ENCODE data around the gene MORN1.

The MORN1 gene

GRCh38 chr1:2313651-2314261 is 77.6 kb downstream of the MORN1 start:
- FAIRE-seq (no peak), DNase-seq (ENCODE audit: extremely low spot score, insufficient read length, low read depth) (no peak)

GRCh38 chr1:2312515-2313301 is 78.6 kb downstream of the MORN1 start:
- DNase-seq (ENCODE audit: extremely low spot score, insufficient read length, low read depth) (no peak), FAIRE-seq (no peak)

DNA sequence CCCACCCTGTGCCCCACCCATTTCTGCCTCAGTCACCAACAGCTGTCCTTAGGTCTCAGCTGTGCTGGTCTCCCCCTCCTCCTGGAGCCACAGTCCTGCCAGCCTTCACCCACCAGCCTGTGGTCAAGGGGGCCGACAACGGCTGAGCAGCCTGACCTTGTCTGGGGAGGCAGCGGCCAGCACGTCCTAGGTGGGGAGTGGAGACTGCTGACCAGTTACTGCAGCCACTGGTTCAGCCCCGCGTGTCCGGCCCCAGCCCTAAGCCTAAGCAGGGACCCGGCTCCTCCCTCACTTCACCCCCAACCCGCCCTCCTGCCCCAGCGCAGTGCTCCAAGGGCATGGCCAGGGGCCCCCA is 79.2 kb downstream of the MORN1 start:
- FAIRE-seq: no peak
- no peak for DNase-seq (ENCODE audit: extremely low spot score, insufficient read length, low read depth)

DNA sequence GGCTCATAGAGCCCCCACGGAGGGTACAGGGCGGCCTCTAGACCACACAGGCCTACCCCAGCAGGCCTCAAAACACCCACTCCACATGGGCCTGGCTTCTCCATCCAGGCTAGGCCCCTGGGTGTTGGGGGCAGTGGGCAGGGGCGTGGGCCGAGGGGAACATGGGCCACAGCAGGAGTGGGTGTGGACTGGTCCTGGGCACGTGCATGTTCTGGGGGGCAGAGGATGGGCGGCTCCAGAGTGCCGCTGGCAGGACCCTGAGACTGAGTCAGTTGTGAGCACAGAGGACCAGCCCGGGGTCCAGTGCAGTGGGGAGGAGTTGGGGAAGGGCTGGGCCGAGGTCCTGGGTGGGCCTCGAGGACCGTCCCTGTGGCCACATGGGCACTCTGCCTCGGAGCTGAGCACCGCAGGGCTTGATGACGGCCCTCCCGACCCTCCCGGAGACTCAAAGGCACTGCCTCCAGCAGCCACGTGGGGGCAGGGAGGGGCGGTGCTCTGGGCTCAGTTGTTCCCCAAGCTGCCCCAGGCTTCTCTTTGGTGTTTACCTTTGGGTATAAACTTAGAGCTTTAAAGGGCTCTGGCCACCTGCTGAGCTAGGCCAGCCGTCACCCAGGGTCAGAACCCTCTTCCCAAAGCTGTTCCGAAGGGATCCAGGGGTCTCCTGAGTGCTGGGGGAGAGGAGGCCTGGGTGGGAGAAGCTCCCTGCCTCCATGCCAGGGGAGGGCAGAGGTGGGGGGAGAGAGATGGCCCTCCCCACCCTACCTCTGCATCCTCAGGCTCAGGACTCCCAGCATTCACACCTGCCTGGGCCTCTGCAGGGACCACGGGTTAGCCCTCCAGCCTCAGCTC is 79.9 kb downstream of the MORN1 start:
- DNase-seq (ENCODE audit: extremely low spot score, insufficient read length, low read depth) (no peak), FAIRE-seq (peak; percentile 21)

DNA sequence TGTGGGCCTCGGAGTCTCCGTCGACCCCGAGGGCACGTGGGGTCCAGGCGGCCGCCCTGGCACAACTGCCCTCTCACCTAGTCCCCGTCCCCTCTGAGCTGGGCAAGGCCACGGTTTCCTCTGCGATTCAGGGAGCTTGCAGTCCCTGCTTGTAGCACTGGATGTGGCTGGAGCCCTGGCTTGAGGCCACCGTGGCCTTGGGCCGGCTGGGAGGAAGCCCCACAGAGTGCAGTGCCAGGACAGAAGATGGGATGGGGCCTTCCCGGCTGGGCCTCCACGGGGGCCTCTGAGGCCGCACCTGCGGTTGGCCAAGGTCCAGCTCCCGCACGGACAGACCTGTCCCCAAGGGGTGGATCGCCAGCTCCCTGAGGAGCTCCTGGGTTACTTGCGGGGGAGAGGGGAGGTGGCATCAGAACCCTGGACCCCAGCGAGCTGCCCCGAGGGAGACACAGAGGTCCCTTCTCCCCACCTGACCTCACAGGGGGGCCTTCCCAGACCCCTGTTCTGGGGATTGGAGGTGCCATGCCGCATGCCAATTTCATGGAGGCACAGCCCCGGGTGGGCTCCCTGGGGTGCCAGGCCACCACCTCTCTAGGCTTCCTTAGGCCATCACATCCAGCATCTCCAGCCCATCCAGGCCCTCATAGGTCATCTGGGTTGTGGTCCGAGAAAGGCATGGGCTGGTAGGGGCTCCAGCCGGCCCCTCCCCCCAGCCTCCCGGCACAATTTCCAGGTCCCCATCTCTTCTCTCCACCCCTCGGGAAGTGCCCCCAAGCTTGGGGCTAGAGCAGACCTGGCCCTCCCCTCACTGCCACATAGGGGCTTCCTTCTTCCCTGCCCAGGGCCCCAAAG is 80.8 kb downstream of the MORN1 start:
- no peak for DNase-seq (ENCODE audit: extremely low spot score, insufficient read length, low read depth)
- FAIRE-seq: no peak

GRCh38 chr1:2308844-2309243 is 82.5 kb downstream of the MORN1 start:
- DNase-seq (ENCODE audit: extremely low spot score, insufficient read length, low read depth) (no peak), FAIRE-seq (no peak)

- FAIRE-seq (no peak), DNase-seq (ENCODE audit: extremely low spot score, insufficient read length, low read depth) (no peak)
These were observed 83.4 kb downstream of the MORN1 start for GRCh38 chr1:2307972-2308371.

DNA sequence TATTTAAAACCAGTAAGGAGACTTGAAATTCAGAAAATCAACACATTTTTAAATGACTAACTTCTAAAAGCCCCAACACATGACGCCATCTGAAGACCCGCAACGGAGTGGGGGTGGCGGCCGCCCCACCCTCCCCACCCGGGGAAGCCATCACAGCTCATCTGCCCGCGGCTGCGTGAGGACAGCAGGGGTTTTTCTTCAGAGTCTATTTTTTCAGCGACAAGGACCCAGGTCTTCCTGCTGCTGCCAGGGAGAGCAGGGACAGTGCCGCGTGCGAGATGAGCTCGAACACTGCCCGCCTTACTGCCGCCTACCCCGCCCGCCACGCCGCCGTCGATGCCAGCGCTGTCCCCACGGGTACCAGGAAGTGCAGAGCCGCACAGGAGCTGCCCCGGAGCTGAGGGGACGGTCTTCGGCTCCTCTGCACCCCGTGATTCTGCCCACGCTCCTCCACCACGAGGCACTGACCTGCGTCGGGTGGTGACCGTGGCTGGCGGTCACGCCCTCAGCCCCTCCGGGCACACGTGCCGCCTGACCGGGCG is 84.2 kb downstream of the MORN1 start:
- no peak for DNase-seq (ENCODE audit: extremely low spot score, insufficient read length, low read depth)
- FAIRE-seq: no peak

DNA sequence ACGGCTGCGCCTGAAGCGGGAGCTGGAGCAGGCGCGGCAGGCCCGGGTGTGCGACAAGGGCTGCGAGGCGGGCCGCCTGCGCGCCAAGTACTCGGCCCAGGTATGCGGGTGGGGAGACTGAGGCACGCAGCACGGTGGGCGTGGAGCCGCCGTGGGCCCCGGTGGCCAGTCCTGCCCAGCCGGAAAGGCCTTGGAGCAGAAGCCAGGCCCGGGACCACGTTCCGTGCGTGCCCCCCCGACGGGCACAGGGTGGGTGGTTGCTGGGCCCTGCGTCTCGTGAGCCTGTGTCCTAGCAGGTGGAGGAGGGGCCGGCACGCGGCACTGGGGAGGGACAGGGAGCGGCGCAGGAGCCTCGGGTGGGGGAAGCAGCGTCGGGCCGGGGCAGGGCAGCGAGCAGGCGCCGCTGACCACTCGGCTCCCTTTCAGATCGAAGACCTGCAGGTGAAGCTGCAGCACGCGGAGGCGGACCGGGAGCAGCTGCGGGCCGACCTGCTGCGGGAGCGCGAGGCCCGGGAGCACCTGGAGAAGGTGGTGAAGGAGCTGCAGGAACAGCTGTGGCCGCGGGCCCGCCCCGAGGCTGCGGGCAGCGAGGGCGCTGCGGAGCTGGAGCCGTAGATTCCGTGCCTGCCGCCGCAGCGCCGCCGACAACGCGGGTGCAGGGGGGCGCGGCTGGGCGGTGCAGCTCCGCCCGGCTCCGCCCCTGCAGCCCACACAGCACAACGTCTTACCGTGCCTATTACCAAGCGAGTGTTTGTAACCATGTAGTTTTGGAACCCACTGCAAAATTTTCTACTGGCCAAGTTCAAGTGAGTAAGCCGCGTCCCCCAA is 85.0 kb downstream of the MORN1 start:
- DNase-seq (ENCODE audit: extremely low spot score, insufficient read length, low read depth) (no peak), FAIRE-seq (no peak)

DNA sequence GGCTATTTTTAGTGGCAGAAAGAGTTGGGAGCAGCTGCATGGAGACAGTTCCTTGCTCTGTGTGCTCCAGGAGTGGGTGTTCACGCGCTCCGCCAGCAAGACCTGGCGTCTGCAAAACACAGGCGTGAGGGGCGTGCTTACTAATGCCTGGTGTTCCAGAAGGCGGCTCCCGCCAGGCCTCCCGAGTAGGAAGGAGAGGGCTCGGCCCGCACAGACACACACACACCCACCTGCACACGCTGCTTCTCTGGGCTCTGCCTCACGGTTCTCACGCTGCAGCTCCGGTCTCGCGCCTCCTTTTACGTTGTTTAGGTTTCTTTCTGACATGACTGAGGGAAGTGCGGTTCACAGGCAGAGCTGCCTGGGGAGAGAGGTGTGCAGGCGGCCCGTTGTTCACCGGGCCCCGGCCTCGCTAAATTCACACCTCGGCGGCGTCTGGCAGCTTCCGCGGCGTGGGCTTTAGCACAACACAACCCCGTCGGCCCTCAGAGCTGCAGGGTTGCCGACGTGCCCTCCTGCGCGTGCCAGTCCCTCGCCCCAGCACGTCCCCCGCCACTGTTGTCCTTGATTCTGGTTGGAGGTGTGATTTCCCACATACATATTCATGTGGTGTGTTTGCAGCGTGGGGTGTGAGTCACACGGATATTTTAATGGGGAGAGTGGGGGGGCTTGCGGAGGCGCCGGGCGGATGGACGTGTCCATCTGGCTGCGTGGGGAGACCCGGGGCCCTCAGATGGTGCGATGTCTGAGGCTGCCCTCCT is 86.3 kb downstream of the MORN1 start:
- FAIRE-seq: no peak

DNA sequence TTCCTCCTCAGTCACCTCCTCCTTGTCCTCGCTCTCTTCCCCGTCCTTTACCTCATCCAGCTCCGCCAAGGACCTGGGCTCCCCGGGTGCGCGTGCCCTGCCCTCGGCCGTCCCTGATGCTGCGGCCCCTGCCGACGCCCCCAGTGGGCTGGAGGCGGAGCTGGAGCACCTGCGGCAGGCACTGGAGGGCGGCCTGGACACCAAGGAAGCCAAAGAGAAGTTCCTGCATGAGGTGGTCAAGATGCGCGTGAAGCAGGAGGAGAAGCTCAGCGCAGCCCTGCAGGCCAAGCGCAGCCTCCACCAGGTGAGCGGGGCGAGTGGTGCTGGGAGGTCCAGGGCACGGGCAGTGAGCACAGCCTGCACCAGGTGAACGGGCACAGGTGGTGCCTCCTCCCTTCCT is 87.1 kb downstream of the MORN1 start:
- DNase-seq (ENCODE audit: extremely low spot score, insufficient read length, low read depth) (no peak), FAIRE-seq (no peak)

More for the DNA sequence above, 86.3 kb downstream of the MORN1 start:
- no peak for DNase-seq (ENCODE audit: extremely low spot score, insufficient read length, low read depth)

GRCh38 chr1:2303781-2304180 is 87.6 kb downstream of the MORN1 start:
- FAIRE-seq (no peak), DNase-seq (ENCODE audit: extremely low spot score, insufficient read length, low read depth) (no peak)

GRCh38 chr1:2303016-2303775 is 88.2 kb downstream of the MORN1 start:
- FAIRE-seq (no peak), DNase-seq (ENCODE audit: extremely low spot score, insufficient read length, low read depth) (no peak)

DNA sequence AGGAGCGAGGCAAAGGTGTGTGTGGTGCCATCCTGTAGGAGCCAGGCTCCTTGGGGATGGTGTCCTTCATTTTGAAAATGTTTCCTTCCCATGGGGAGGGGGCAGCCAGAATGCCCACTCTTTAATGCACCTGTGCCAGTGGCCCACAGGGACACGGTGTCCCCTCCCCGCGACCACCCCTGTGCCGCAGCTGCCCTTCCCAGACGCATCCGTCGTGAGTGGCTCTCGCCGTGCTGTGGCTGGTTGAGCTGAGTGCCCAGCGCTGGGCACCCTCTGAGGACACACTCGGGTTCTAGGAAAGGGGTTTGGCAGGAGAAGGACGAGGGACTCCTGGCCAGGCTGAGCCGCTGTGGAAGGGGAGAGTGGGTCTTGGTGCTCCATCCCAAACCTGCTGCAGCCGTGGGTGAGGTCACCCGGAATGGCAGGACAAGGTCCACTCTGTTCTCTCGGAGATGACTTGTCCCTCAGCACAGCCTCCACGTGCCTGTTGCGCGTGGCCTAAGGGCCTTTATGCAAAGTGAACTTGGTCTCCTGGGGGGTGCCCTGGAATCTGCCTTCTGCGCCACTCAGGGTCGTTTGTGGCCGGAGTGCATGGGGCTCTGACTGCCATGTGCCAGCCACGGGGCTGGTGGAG is 88.9 kb downstream of the MORN1 start:
- FAIRE-seq (no peak), DNase-seq (ENCODE audit: extremely low spot score, insufficient read length, low read depth) (no peak)

DNA sequence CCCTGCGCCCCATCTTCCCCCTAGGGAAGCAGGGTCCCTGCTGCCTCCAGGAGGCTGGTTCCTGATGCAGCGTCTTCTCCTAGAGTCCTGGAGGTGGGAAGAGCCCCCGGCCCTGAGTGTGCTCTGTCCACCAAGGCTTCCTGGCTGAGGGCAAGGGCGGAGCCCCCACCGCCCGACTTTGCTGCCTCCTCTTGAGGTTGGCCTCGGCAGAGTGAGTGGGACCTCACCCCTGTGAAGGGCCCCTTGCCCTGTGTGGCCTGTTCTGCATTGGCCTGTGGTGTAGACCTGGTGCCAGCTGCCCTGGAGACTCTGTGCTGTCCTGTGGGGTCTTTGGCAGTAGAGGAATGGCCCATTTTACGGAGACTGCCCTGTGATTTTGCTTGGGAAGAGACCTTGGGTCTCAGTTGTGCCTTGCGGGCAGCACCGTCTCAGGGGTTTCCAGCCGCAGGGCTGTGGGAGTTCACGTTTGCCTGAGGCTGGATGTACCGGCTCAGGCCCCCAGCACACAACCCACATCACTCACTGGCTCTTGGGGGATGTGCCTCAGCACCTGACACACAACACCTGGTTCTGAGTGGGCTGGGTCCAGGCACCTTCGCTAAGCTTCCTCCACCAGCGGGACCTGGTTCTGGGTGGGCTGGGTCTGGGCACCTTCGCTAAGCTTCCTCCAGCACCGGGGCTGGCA is 89.6 kb downstream of the MORN1 start:
- FAIRE-seq: peak; percentile 21

GRCh38 chr1:2300851-2301606 is 90.3 kb downstream of the MORN1 start:
- DNase-seq (ENCODE audit: extremely low spot score, insufficient read length, low read depth) (peak; percentile 61), FAIRE-seq (peak; percentile 95)

More for the DNA sequence above, 89.6 kb downstream of the MORN1 start:
- no peak for DNase-seq (ENCODE audit: extremely low spot score, insufficient read length, low read depth)
